ENCODE results near the gene TBX6. TPM values are rescaled to one million over a fixed set of nuclear protein-coding genes. Genes with fewer than 3 reads are reported as not detected.

The TBX6 gene
- total RNA-seq, 1 donor from 2014 or later: 0.54 TPM

DNA sequence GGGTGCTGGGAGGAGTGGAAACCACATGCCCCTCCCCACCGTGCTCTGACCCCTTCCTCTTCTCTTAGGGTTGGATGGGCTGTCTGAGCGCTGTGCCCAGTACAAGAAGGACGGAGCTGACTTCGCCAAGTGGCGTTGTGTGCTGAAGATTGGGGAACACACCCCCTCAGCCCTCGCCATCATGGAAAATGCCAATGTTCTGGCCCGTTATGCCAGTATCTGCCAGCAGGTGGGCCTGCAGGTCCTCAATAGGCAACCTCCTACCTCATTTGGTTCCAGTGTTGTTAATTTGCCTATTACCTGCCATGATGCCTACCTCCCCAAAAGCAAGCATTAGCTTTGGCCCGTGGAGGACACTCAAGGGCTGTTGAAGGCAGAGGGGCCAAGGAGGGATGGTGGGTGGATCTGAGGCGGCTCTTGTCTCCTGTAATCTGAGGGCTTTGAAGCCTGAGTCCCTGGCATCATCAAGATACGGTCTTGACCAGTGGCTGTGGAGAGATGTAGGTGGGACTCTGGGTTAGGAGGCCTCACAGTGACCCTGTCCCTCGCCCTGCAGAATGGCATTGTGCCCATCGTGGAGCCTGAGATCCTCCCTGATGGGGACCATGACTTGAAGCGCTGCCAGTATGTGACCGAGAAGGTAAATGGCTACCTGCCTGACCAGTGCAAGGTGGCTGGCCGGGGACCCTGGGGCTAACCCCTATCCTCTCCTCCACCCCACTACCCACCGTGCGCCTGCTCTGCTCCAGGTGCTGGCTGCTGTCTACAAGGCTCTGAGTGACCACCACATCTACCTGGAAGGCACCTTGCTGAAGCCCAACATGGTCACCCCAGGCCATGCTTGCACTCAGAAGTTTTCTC is 22.7 kb downstream of the TBX6 start:
- intact Hi-C loops (cut with micrococcal nuclease): loop anchor here (5.0 kb wide), 2 partner anchors 288 to 403 kb away; partner anchors contain the start of genes CD2BP2 and ITGAL

DNA sequence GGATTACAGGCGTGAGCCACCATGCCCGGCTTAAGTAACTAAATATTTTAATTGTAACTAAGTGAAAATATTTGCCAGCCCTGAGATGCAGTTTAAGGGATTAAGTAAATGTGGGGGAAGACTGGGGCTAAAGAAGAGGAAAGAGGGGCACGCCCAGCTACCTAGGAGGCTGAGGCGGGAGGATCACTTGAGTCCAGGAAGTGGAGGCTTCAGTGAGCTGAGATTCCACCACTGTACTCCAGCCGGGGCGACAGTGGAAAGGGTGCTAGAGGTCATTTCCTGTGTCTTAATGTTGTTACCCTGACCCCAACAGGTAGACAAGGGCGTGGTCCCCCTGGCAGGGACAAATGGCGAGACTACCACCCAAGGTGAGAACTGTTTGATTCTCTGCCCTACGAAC is 23.4 kb downstream of the TBX6 start:
- intact Hi-C loops (cut with micrococcal nuclease): loop anchor here (5.0 kb wide), 2 partner anchors 289 to 404 kb away; partner anchors contain the start of genes CD2BP2 and ITGAL

DNA sequence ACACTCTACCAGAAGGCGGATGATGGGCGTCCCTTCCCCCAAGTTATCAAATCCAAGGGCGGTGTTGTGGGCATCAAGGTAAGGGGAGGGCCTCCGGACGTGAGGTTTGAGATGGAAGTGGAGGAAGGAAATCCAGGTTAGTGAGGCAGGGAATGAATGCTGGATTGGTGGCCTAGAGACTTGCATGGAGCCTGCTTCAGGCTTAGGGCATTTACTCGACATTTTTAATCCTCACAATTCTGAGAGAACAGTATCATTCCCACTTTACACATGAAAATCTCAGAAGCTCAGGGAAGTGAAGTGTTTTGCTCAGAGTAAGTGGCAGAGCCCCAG is 24.2 kb downstream of the TBX6 start:
- intact Hi-C loops (cut with micrococcal nuclease): loop anchor here (5.0 kb wide), 2 partner anchors 290 to 405 kb away; partner anchors contain the start of genes CD2BP2 and ITGAL

DNA sequence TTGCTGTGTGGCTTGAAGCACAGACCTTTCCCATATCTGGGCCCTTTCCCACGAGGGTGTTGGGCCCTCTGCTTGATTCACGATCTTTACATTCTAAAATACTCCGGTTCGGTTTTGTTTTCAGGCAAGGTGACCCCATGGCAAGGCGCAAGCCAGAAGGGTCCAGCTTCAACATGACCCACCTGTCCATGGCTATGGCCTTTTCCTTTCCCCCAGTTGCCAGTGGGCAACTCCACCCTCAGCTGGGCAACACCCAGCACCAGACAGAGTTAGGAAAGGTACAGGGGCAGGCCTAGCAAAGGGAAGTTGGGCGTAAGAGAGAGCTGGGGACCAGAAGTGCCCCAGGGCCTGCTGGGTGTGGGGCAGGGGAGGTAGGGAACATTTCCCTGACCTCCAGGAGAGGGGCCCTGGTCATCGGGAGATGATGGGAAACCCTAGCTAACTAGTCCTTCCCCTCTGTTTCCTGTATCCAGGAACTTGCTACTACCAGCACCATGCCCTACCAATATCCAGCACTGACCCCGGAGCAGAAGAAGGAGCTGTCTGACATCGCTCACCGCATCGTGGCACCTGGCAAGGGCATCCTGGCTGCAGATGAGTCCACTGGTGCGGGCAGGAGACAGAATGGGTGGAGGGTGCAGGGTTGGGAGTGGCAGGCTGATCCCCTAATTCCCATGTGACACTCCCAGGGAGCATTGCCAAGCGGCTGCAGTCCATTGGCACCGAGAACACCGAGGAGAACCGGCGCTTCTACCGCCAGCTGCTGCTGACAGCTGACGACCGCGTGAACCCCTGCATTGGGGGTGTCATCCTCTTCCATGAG is 24.8 kb downstream of the TBX6 start:
- intact Hi-C loops (cut with micrococcal nuclease): loop anchor here (5.0 kb wide), 2 partner anchors 290 to 405 kb away; partner anchors contain the start of genes CD2BP2 and ITGAL

- intact Hi-C loops (cut with micrococcal nuclease): loop anchor here (1.0 to 5.0 kb wide), 12 partner anchors 9 to 632 kb away; partner anchors contain the start of genes CD2BP2, FBRS, ITGAL and MAPK3
Observed at GRCh38 chr16:30065943-30066760, 25.6 kb downstream of the TBX6 start.

DNA sequence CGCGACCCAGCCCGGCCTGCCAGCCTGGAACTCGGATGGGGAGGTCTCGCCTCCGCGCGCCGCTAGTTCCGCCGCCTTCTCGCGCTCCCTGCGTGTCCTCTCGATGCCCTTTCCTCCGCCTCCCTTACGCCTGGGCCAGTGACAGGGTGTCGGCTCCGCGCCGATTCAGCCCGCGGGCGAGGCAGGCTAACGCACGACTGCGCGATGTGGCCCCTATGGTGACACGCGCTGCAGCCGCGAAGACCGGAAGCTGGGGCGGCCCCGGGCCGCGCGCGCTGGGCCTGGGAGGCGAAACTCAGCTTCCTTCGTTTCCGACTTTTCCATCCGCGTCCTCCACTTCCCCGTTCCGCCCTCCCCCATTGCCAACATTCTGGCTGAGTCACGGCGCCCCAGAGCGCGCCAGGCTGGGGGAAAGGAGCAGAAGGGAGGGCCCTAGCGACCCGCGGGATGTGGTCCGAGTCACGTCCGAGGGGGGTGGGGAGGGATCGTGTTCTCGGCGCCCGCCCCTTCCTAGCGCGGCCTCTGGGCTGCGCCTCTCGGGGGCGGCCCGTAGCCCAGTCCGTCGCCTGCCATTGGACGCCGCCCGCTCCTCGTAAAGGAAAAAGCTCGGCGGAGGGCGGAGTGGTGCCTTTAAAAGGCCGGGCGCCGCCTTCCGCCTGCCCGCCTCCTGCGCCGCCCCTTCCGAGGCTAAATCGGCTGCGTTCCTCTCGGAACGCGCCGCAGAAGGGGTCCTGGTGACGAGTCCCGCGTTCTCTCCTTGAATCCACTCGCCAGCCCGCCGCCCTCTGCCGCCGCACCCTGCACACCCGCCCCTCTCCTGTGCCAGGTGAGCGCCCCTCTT is 26.4 kb downstream of the TBX6 start, which contains the start of gene ALDOA:
ALDOA (plus strand) TSS at position 659 of the 841 bp plus-strand sequence. CDS start 1,138 bp downstream, outside the sequence.
- intact Hi-C loops (cut with micrococcal nuclease): loop anchor here (1.0 to 5.0 kb wide), 12 partner anchors 10 to 633 kb away; partner anchors contain the start of genes CD2BP2, FBRS, ITGAL and MAPK3

GRCh38 chr16:30064729-30065101 is 27.0 kb downstream of the TBX6 start:
- intact Hi-C loops (cut with micrococcal nuclease): loop anchor here (1.0 to 5.0 kb wide), 12 partner anchors 11 to 634 kb away; partner anchors contain the start of genes CD2BP2, FBRS, ITGAL and MAPK3

DNA sequence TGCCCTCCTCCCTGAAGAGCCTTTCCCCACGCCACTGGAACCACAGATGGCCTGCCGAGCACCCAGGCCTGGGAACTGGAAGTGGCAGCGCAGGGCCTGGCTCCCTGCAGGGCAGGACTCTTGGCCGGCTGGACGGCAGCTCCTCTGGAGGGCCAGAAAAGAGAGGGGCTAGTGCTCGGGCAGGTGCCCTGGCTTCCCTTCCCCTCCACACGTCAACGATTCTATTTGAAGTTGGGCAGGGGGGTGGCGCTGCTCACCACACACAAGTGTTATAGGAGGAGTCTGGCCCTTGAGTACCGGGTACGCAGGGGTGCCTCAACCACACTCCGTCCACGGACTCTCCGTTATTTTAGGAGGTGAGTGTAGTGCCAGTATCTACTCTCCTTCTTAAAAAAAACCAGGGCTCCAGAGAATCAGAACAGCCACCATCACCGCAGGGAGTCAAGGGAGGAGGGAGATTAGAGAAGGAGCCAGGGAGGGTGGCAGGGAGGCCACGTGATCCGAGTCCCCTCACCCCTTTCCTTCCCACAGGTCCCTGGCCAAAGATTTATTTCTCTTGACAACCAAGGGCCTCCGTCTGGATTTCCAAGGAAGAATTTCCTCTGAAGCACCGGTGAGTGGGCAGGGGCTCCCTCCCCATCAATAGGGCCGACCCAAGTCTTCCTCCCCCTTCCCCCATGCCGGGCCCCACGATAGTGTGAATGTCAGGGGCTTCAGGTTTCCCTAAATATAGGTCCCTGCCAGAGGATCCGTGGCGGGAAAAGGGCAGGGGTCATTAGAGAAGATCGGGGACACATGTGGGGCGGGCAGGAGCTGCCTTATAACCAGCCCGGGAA is 27.6 kb downstream of the TBX6 start:
- intact Hi-C loops (cut with micrococcal nuclease): loop anchor here (2.0 kb wide), 4 partner anchors 59 to 343 kb away; partner anchors contain the start of genes MAPK3, TBC1D10B and ZNF771

- intact Hi-C loops (cut with micrococcal nuclease): no loop called here
Observed at GRCh38 chr16:30063278-30063892, 28.3 kb downstream of the TBX6 start.

DNA sequence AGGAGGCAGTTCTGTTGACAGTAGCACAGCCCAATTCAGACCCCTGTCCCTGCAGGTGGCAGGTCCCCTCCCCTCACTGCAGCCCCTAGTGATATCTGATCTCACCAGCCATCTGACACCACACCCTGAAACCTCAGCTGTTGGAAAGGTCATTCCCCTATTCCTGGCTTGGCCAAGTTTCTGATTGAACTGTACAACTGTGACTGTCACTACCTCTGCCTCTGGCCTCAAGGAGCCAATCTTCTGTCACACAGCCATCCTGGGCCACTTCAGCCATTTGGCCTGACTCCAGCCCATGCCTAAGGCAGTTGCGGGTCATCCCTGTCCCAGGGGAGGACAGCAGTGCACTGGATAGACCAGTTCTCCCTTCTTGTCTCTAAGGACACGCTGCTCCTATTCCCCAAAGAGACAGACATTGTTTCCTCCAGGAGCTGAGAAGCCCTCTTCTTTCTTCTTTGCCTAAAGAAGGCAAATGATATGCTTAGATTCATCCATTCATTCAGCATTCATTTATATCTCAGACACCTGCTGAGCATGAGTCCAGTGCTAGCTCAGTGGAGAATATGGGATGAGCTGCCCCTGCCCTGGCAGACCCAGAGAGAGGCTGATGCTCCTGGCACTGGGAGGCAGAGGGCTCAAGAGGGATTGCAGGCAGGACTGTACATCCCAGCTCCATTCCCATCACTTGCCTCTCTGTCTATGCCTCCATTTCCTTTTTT is 30.7 kb downstream of the TBX6 start:
- intact Hi-C loops (cut with micrococcal nuclease): loop anchor here (2.0 kb wide), 1 partner anchor 68 kb away; no protein-coding TSS in a partner anchor

GRCh38 chr16:30060346-30060745 is 31.4 kb downstream of the TBX6 start:
- intact Hi-C loops (cut with micrococcal nuclease): loop anchor here (2.0 kb wide), 1 partner anchor 68 kb away; no protein-coding TSS in a partner anchor

GRCh38 chr16:30054959-30055553 is 36.7 kb downstream of the TBX6 start:
- intact Hi-C loops (cut with micrococcal nuclease): no loop called here

DNA sequence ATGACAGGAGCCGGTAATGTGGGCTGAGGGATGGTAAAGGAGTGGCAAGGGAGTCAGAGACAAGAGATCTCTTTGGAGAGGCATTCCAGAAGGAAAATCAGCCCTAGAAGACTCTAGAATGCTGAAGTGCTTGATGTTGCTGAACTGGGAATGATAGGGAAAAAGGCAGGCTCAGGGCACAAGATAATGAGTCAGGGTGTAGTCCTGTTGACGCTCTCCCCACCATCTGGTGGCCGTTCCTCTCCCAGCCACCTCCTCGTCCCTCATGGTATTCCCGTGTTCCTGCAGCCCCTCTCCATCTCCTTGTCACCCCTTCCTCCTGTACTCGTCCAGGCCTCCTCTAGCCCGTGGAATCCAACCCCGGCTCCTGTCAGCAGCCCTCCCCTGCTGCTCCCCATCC is 37.3 kb downstream of the TBX6 start:
- intact Hi-C loops (cut with micrococcal nuclease): no loop called here

DNA sequence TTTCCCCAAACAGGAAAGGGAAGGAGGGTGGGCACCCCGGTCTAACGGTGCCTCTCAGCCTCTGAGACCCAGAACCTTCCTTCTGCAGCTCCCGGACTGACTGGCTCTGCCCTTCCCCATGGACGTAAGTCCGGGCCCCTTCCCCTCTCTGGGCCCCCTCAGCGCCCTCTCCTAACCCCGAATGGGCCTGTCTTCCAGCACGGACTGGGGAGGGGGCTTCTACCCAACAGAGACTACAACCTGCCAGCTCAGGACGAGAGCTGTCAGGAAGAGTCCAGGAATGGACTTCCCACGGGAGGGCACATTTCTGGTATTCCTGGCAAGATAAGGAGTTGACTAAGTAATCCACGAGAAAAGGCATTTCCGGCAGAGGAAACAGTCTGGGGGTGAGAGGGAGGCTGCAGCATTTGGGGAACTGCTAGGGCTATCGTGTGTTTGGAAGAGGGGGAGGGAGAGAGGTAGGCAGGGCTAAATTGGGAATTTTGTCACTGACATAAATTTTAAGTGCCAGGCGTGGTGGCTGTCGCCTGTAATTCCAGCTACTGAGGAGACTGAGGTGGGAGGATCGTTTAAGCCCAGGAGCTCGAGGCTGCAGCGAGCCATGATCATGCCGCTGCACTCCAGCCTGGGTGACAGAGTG is 38.2 kb downstream of the TBX6 start:
- intact Hi-C loops (cut with micrococcal nuclease): loop anchor here (1.0 to 2.0 kb wide), 3 partner anchors 12 to 127 kb away; partner anchors contain the start of genes ALDOA, INO80E and KCTD13

GRCh38 chr16:30052671-30053372 is 38.9 kb downstream of the TBX6 start:
- intact Hi-C loops (cut with micrococcal nuclease): loop anchor here (1.0 to 2.0 kb wide), 3 partner anchors 12 to 126 kb away; partner anchors contain the start of genes ALDOA, INO80E and KCTD13

DNA sequence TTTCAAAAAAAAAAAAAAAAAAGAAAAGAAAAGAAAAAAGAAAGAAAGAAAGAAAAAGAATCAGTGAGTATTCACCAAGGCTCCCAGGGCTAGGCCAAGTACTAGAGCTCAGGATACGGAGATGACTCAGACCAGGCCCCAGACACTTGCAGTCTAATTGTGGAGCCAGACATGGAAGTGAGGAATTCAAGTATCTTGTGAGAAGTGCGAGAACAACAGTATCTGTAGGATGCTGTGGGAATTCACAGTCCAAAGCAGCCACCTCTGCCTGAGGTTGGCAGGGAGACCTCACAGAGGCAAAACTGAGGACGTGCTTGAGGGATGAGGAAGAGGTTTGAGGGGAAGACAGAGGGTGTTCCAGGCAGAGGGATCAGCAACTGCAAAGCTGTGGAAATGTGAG is 40.2 kb downstream of the TBX6 start:
- intact Hi-C loops (cut with micrococcal nuclease): no loop called here
